Measurements from ENCODE around the gene EPS8L2.

EPS8L2 gene

DNA sequence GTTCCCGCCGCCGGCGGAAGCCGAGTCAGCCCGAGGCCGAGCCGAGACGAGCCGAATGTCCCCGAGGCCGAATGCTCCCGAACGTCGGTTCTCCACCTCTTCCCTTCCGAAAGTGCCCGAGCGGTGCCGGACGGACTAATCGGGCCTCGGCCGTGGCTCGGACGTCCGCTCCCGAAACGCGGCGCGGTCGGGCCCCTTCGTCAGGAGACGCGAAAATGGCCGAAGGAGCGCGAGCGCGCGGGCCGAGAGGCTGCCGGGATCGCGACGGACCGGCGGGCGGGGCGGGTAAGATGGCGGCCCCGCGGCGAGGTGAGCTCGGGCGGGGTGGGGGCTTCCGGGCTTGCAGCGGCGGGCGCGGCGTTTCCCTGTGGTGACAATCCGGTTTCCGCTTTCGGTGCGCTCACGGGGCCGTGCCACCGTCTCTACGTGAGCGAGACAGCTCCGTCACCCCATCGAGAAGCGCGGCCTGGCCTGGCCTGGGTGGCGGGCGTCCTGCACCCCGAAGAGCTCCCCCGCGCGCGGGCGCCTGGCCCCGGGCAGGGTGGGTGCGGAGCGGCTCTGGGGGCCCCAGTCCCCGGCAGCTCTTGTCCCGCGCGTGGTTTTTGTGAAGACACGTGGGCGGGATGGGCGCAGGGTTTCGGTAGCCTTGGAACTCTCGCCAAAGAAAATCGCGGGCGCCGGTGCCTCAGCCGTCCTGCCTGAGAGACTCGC lies 10.3 kb upstream of the EPS8L2 start, which contains the start of gene TMEM80:
TSS of gene TMEM80 (plus strand) at position 279 of the 711 bp plus-strand sequence. CDS start at position 291, 12 bp downstream.
- TF ChIP-seq EZH2phosphoT487 (conservative IDR thresholded peaks at IDR 0.05; ENCODE audit: low read length) = no peak
- TF ChIP-seq, protein P1, sequence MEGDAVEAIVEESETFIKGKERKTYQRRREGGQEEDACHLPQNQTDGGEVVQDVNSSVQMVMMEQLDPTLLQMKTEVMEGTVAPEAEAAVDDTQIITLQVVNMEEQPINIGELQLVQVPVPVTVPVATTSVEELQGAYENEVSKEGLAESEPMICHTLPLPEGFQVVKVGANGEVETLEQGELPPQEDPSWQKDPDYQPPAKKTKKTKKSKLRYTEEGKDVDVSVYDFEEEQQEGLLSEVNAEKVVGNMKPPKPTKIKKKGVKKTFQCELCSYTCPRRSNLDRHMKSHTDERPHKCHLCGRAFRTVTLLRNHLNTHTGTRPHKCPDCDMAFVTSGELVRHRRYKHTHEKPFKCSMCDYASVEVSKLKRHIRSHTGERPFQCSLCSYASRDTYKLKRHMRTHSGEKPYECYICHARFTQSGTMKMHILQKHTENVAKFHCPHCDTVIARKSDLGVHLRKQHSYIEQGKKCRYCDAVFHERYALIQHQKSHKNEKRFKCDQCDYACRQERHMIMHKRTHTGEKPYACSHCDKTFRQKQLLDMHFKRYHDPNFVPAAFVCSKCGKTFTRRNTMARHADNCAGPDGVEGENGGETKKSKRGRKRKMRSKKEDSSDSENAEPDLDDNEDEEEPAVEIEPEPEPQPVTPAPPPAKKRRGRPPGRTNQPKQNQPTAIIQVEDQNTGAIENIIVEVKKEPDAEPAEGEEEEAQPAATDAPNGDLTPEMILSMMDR (IDR thresholded peaks at IDR 0.05; ENCODE audit: insufficient read depth, low read length, poor library complexity, severe bottlenecking) = no peak
- Histone ChIP-seq H3K9ac (ENCODE audit: low read length) (peak within 1 kb of the TSS; percentile 94), H4K20me1 (ENCODE audit: low read depth, low read length) (no peaks in the 10 kb centered on the region), H3K9me2 (replicated peaks; ENCODE audit: insufficient read depth, low read length) (no peaks in the 10 kb centered on the region), H3K36me3 (ENCODE audit: low read length) (no peaks in the 10 kb centered on the region), H3K79me2 (ENCODE audit: insufficient read depth, low read length) (peaks cover 21% of the 10 kb centered on the region), H3F3A (ENCODE audit: insufficient read depth) (peaks cover 19% of the 10 kb centered on the region), H2AFZ (ENCODE audit: low read depth, low read length, severe bottlenecking) (peak within 1 kb of the TSS; percentile 83), H3K4me2 (ENCODE audit: low read depth, low read length, poor library complexity, severe bottlenecking) (peak within 1 kb of the TSS; percentile 88), H3K4me3 (ENCODE audit: insufficient read depth, low read length, poor library complexity, severe bottlenecking) (peak within 1 kb of the TSS; percentile 83), H3K9me3 (ENCODE audit: insufficient read depth, low read length) (no peaks in the 10 kb centered on the region), H3K27ac (ENCODE audit: low read depth, low read length) (peak within 1 kb of the TSS; percentile 95), H3K27me3 (ENCODE audit: low read length) (no peaks in the 10 kb centered on the region)

DNA sequence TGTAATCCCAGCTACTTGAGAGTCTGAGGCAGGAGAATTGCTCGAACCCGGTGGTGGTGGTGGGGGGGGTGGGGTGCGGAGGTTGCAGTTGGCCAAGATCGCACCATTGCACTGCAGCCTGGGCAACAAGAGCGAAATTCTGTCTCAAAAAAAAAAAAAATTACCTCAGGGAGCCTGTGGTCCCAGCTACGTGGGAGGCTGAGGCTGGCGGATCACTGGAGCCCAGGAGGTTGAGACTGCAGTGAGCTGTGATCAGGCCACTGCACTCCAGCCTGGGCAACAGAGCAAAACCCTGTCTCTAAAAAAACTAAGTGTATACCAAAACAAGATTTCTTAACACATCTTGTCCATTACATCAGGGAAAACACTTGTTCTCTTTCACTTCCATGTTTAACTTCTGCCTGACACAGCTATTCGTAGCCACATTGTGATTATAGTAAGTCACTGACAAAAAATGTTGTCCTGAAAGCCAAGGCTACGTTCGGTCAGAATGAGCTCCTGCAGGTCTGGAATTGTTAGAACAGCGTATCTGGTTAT lies 9.0 kb upstream of the EPS8L2 start:
- Histone ChIP-seq H4K20me1 (ENCODE audit: low read depth, low read length) (no peaks in the 10 kb centered on the region), H3K36me3 (ENCODE audit: low read length) (no peaks in the 10 kb centered on the region), H3F3A (ENCODE audit: insufficient read depth) (peaks cover 19% of the 10 kb centered on the region), H3K4me2 (ENCODE audit: low read depth, low read length, poor library complexity, severe bottlenecking) (peak overlapping the region; percentile 88), H3K4me3 (ENCODE audit: insufficient read depth, low read length, poor library complexity, severe bottlenecking) (no peak overlapping the region), H3K9me3 (ENCODE audit: insufficient read depth, low read length) (no peaks in the 10 kb centered on the region), H3K9me2 (replicated peaks; ENCODE audit: insufficient read depth, low read length) (no peaks in the 10 kb centered on the region), H3K9ac (ENCODE audit: low read length) (peak overlapping the region; percentile 94), H3K27me3 (ENCODE audit: low read length) (no peaks in the 10 kb centered on the region), H2AFZ (ENCODE audit: low read depth, low read length, severe bottlenecking) (no peak overlapping the region), H3K27ac (ENCODE audit: low read depth, low read length) (peak overlapping the region; percentile 95), H3K79me2 (ENCODE audit: insufficient read depth, low read length) (peaks cover 21% of the 10 kb centered on the region)
- TF ChIP-seq, protein P1 (IDR thresholded peaks at IDR 0.05; ENCODE audit: insufficient read depth, low read length, poor library complexity, severe bottlenecking) = no peak
- no peak for TF ChIP-seq EZH2phosphoT487 (conservative IDR thresholded peaks at IDR 0.05; ENCODE audit: low read length)

DNA sequence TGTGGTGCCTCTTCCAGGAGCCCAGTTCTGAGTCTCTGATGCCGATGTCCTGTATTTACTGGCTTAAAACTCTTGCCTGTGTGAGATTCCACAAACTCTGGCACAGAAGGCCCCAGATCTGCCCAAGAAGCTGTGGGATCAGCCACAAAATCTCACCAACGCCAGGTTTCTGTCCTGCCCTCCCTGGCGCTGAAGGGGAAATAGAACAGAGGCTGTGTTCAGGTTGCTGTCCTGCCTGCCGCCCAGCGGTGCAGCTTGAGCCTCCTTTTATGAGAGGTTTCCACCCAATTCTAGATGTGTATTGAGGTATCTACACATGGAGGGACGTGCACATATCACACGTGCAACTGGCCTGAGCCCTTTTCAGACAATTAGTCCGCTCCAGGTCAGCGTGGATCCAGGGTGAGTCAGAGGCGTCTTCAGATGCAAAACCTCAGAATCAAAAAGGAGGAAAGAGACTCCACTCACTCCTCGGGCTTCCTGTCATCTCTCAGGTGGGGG lies 8.2 kb upstream of the EPS8L2 start:
- no peaks in the 10 kb centered on the region for H3K9me3 ChIP-seq (ENCODE audit: insufficient read depth, low read length)
- no peak overlapping the region for H3K4me2 ChIP-seq (ENCODE audit: low read depth, low read length, poor library complexity, severe bottlenecking)
- H3K9me2 ChIP-seq (replicated peaks; ENCODE audit: insufficient read depth, low read length) = no peaks in the 10 kb centered on the region
- TF ChIP-seq EZH2phosphoT487 (conservative IDR thresholded peaks at IDR 0.05; ENCODE audit: low read length) = no peak
- peaks cover 19% of the 10 kb centered on the region for H3F3A ChIP-seq (ENCODE audit: insufficient read depth)
- no peak overlapping the region for H3K9ac ChIP-seq (ENCODE audit: low read length)
- no peaks in the 10 kb centered on the region for H3K27me3 ChIP-seq (ENCODE audit: low read length)
- no peaks in the 10 kb centered on the region for H4K20me1 ChIP-seq (ENCODE audit: low read depth, low read length)
- peaks cover 19% of the 10 kb centered on the region for H3K79me2 ChIP-seq (ENCODE audit: insufficient read depth, low read length)
- no peaks in the 10 kb centered on the region for H3K36me3 ChIP-seq (ENCODE audit: low read length)
- H3K4me3 ChIP-seq (ENCODE audit: insufficient read depth, low read length, poor library complexity, severe bottlenecking) = no peak overlapping the region
- H2AFZ ChIP-seq (ENCODE audit: low read depth, low read length, severe bottlenecking) = no peak overlapping the region
- H3K27ac ChIP-seq (ENCODE audit: low read depth, low read length) = no peak overlapping the region
